SK-N-SH treated with all-trans-retinoic acid at 6 μM for 48 hours (cell line): Measurements from ENCODE around the gene UBASH3B.

ENCODE experiments used
- PPARA ChIP-seq: fragments of 250-450 bp; sonication (Bioruptor Pico); IDR thresholded peaks from 2 replicates; pipeline ENCODE4 v1.5.0; 2020; ENCODE audit warnings: mild to moderate bottlenecking, borderline replicate concordance
- TOX ChIP-seq: fragments of 250-450 bp; sonication (Bioruptor Pico); IDR thresholded peaks from 2 replicates; pipeline ENCODE4 v1.8.0; 2021; ENCODE audit warnings: mild to moderate bottlenecking, moderate library complexity, borderline replicate concordance

- TF ChIP-seq PPARA (CRISPR knock-in tag): no peak
- TF ChIP-seq TOX (CRISPR knock-in tag): no peak
Measured at GRCh38 chr11:122720107-122720881, 64.8 kb downstream of the UBASH3B start.
